GM21825 (cell line): Measurements from ENCODE around the gene GPR87.

Source experiments
- ATAC-seq: cut with Tn5 transposase; IDR thresholded peaks from one replicate; pipeline ENCODE4 v1.9.1; 2021; ENCODE audit warnings: mild to moderate bottlenecking, moderate library complexity; ENCODE audit not compliant: unreplicated experiment

The GPR87 gene

DNA sequence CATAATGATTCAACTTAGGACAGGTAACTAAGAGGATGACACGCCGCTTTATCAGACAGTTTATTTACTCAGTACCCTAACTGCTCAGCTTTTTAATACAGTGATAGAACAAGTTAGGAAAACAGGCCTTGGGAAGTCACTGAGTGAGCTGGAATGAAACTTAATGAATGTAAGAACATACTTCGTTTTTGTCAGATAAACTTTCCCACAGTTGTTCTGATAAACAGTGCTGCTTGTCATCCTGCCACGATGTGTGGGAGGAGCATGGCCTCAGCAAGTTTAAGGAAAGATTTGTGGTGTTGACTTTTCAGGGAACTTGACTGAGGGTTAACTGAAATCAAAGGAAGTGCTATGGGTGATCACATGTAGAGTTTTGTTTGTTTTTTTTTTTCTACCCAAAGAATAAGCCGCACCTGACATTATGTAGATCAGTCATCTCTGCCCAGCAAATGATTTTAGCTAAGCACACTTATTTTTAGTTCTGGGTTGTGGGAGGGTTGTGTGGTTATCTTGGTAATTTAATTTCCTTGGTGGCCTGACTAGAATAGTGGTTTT is 32.6 kb downstream of the GPR87 start:
- no peak for ATAC-seq

DNA sequence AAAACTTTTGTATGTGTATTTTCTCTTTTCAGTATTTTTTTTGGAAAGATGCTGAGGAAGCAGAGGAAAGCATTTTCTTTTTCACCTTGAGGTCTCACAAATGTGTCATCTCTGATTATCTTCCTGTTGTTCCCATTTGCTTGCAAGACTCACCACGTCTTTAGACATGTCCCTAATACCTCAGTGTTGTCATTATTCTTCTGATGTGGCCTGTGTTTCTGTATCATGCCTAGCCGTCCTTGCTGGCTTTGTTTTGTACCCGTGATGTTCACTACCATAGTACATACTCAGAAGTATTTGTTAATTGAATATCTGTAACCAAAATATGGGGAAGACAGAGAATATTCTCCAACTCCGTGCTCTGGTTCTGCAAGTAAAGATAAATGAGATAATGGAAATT is 33.2 kb downstream of the GPR87 start:
- no peak for ATAC-seq

- ATAC-seq = no peak
These were observed 33.7 kb downstream of the GPR87 start for GRCh38 chr3:151282921-151283320.

DNA sequence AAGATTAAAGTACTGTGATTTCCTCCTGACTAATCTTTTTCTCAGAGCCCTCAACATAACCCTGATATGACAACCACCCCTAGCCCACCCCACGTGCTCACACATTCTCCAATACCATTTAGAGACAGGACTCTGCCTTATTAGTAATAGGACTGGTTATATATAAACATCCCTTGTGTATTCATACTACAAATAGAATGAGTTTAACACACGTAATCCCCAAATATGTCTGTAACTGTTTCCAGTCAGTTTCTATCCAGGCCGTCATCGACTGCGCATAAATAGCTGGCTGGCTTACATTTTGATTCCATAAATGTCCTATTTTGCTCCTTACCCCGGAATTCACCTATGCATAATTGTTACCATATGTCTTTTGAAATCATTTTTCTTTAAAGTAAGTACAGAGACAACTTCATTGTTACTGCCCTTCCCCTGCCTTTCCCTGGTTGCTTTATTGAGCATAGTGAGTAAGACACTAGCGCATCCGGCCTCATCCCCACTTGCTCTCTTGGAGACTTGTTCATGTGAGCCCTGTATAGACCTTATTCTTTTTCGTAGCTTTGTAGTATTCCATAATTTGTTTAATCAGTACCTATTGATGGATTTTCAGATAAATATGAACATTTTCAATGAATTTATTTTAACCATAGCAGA is 34.8 kb downstream of the GPR87 start:
- no peak for ATAC-seq

DNA sequence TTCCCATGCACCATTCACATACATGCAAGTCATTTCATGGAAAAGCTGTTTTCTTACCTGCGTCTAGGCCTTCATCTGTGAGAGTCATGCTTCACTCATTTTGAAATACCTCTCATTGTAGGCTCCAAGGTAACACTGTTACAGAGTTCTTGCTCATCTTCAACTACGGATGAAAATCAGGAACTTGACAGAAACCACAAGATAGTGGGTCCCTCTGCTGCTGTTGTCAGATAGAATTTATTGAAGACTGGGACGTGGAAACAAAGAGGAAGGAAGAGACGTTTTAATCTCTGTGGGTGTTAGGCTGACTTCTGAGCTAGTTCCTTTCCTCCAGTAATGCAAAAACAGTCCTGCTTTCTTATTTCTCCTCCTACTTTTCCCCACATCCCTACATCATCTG is 38.4 kb downstream of the GPR87 start, which contains the start of gene P2RY14:
Gene P2RY14, minus strand, starts transcription at position 313 of the 400 bp plus-strand sequence. CDS start 64,226 bp downstream, outside the sequence.
- ATAC-seq = no peak

DNA sequence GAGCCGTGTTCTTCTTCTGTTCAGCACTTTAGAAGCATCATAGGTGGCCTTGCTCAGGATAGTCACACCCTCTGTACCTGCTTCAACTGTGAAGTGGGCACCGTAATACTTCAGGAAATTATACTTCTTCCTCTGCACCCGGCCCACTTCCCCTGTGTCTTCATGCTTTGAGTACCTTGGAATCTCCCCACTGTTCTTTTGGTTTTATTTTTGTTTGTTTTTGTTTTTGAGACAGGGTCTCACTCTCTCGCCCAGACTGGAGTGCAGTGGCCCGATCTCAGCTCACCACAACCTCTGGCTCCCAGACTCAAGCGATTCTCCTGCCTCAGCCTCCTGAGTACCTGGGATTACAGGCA is 40.0 kb downstream of the GPR87 start:
- peak; percentile 60 for ATAC-seq

GRCh38 chr3:151276038-151276686 is 40.5 kb downstream of the GPR87 start:
- ATAC-seq = no peak

- no peak for ATAC-seq
These were observed 41.5 kb downstream of the GPR87 start for GRCh38 chr3:151275091-151275490.

DNA sequence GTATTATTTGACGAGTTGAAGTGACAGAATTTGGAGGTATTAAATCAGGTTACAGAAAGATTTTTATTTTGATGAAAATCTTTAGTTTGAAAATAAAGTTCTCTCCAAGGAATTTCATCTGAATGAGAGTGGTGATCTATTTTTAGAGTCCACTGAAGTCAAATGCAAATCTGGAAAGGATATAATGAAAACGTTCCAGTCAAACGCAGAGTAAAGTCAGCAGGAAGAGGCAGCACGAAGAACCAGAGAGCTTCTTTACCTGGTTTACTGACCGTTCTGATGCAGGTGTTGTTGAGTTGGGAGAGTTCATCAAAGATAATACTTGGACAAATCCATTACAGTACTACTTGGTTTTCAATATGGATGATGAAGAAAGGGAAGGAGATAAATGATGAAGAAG is 47.0 kb downstream of the GPR87 start:
- no peak for ATAC-seq

DNA sequence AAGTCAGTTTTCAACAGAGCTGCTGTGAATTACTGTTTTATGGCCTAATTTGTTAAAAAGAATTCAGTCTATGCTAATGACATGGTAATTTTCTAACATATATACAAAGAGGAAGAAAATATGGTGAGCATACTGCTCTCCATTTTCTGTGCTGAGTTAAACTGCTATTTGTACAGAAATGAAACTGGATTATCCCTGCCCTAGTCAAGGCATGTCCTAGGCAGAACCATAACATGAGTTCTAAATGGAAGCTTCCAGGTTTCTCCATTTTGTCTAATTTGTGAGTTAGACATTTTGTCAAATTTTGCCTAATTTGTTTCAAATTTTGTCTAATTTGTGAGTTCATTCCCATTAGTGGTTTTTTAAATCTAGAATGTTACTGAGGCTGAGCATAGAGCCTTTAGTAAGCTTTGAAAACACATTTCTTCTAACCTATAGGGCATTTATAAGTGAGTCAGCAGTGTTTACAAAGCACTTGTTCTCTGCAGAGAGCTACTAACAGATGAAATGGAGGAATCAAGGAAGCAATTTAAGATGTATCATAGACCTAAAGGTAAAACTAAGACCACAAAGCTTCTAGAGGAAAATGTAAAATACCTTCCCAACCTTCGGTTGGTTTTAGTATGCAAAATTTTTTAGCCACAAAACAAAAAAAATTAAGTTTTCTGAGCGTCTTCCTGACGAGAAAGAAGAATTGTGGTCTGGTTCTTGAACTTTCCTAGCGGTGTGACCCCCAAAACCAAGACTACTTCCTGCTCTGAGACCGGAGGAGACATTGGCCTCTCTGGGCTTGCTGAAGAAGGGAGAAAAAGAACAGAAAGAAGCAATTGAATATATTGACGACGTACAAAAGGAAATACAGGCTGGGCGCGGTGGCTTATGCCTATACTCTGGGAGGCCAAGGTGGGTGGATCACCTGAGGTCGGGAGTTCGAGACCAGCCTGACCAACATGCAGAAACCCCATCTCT is 48.1 kb downstream of the GPR87 start:
- peak; percentile 60 for ATAC-seq

DNA sequence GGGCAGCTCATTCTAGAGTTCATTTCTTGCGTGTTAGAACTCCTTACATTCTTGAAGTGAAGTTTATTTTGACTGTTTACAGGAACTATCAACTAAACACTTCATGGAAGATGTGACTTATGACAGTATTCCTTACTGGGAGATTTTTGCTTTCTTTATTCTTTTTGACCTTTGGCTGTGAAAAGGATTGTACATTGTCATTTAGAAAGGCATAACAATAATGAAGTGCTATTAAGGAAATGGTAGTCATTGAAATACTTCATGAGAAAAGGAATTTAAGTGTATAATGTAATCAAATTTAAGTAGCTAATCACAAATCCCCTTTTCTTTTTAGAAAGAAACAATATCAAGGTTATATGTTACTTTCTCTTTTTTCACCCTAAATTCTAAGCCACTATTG is 49.6 kb downstream of the GPR87 start:
- no peak for ATAC-seq

DNA sequence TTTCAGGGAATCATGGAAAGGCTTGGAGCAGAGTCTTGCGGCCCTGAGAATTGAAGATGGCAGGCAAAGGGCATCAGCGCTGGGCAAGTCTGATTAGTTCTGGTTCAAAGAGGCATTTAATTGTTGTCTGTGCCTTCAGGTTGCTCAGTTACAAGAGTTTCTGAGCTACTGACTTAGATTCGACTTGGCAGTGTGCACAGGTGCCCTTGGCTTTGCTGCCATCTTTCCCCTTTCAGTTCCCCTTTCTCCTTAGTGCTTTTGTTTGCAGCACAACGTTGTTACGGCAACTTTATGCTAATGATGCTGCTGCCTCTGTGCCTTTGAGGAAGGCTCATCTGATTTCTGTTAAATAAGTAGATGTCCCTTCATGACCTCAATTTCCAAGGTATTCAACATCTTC is 50.8 kb downstream of the GPR87 start:
- peak; percentile 95 for ATAC-seq

DNA sequence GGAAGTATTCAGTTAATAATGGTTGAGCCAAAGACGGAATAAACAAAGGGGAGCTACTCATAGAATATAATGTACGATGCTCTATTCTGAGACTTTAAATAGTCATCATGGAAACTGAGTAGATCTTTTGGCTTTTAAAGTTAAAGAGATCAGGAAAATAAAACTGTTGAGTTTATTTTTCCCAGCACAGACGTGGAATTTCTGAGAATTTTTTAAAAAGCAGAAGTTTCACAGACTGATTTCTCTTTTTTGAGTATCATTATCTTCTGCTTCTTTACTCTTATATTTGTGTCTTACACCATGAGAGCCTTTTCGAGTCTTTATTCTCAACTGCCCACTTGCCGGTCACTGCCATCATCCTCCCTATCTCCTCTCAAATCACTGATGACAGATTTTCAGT is 51.5 kb downstream of the GPR87 start:
- no peak for ATAC-seq

DNA sequence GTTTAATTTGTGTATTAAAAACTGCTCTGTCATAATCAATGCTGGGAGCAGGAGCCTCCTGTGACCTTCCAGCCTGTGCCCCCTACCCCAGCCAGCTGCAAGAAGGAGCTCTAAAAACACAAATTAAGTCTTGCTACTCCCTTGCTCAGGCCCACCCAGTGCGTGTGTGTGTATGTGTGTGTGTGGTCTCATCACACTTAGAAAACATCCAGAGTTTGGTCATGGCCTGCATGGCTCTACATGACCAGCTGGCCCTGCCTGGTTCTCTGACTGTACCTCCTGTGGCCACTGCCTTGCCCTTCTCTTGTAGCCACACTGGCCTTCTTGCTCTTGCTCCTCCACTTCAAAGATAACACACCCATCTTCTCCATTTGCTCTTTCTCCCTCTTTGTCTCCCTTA is 52.0 kb downstream of the GPR87 start:
- no peak for ATAC-seq

GRCh38 chr3:151262871-151263525 is 53.6 kb downstream of the GPR87 start:
- no peak for ATAC-seq

DNA sequence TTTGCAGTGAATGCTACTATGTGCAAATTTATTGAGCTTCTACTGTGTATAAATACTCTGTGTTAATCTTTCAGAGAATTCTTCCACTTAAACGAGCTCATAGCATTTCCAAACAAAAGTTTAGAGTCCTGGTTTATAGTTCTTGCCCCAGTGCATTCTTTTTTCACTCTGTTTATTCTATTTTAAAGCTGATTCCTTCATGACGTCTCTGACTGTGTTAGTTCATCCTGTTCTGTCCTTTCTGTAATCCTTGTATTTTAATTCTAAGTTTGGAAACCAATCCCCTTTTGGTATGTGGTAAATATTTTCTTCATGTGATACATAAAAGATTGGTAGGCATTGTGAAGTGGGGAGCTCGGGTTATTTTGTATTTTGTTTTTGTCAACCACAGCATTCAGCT is 57.0 kb downstream of the GPR87 start:
- ATAC-seq = no peak

DNA sequence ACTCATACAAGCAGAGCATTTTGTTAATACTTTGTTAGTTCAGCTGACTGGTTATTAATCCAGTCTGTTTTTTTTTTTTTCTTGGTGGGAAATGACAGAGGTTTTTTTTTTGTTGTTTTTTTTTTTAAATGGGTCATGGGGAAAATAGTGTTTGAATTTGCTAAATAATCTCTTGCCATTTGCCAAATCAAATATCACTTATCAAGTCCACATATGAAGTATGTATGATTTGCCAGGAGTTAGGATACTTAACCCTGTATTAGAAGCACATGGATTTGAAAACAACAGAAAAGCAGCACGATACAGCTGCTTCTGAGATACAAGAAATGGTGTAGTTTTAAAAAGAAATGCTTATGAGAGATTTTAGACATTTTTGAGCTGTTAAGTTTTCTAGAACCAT is 59.9 kb downstream of the GPR87 start:
- ATAC-seq = no peak

- no peak for ATAC-seq
These were observed 67.8 kb downstream of the GPR87 start for GRCh38 chr3:151248772-151249337.
